ENCODE data around the gene TNNI2. TPM values are rescaled to one million over a fixed set of nuclear protein-coding genes. Genes with fewer than 3 reads are reported as not detected.
A peak's percentile ranks its signal among the peaks of the same experiment; 100 is the strongest.

TNNI2 gene
- total RNA-seq, 1 donor from 2014 or later = not detected

- intact Hi-C loops (cut with micrococcal nuclease) = no loop called here
- DNase-seq (no peak), ATAC-seq (no peak)
Measured at GRCh38 chr11:1854132-1854948, 15.6 kb downstream of the TNNI2 start.

DNA sequence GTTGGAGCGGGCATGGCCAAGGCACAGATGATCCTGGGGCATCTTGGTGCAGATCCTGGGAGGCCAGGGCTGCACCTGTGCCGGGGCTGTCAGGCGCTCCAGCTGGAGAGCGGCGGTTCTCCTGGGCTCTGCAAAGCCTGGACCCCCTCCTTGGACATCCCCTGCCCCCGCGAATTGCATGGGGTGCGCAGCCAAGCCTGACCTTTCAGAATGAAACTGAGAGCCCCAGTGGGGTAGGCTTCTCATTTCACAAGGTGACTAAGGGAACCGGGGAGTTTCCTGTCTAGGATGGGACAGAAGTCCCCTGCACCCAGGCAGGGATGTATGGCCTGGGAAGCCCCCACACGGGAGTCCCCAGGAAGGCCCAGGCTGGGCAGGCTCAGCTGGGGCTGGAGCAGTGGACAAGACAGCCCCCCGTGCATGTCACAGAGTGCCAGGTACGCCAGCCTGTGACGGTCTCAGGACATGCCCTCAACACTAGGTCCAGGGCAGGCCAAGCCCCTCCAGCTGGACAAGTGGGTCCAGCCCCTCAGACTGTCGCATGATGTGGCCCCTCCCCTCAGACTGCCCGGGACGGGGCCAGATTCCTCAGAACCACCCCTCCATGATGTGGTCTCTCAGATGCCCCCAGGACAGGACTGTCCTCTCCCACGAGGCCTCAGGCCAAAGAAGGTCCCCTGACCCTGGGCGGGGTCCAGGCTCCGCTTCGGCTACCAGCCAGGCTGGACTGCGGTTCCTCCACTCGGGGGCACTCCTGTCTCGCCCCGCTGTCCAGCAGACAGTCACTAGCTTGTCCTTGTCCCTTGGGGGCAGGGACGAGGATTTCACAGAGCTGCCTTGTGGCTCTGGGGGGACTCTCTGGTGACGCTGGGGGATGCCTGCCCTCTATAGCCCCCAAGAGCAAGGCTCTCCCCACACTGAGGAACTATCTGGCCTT is 16.4 kb downstream of the TNNI2 start:
- intact Hi-C loops (cut with micrococcal nuclease) = no loop called here
- DNase-seq (no peak), ATAC-seq (no peak)

DNA sequence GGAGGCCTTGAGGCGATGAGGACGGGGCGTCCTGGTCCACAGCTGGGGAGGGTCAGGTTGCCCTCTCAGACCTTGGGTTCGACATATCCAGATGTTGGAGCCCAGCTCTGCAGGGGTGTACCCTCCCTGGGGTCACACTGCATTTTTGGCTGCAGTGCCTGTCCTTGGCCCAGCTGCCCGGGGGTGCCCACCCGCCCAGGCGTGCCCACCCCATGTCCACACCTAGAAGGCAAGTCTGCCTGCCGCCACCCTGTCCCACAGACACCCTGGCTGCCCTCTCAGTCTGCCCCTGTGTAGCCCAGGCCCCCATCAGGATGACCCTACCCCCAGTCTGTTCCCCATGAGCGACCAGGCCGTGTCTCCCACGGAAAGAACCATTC is 17.1 kb downstream of the TNNI2 start:
- ATAC-seq (no peak), DNase-seq (no peak)
- intact Hi-C loops (cut with micrococcal nuclease) = no loop called here

- no peak for ATAC-seq
- intact Hi-C loops (cut with micrococcal nuclease) = no loop called here
Measured at GRCh38 chr11:1856306-1857005, 17.7 kb downstream of the TNNI2 start.

DNA sequence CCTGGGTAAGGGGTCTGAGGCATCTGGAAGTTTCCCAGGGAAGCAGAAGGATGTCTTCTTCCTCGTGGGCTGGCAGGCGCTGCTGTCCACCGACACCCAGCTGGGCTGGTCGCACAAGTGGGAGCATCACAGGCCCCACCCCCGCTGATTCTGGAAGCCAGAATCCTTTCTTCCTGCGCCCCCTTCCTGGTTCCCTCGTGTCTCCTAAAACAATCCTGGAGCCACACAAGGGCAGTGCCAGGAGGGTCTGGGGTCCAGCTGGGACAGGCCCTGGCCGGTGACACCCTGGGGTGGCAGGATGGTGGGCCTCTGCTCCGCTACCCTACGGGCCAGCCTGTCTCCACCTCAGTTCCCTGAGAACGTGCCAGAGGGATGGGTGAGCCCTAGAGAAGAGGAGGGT is 18.3 kb downstream of the TNNI2 start:
- ATAC-seq = no peak
- DNase-seq = peak; percentile 20
- intact Hi-C loops (cut with micrococcal nuclease) = no loop called here

More at GRCh38 chr11:1856306-1857005, 17.7 kb downstream of the TNNI2 start:
- no peak for DNase-seq

GRCh38 chr11:1858154-1858553 is 19.4 kb downstream of the TNNI2 start:
- ATAC-seq = no peak

DNA sequence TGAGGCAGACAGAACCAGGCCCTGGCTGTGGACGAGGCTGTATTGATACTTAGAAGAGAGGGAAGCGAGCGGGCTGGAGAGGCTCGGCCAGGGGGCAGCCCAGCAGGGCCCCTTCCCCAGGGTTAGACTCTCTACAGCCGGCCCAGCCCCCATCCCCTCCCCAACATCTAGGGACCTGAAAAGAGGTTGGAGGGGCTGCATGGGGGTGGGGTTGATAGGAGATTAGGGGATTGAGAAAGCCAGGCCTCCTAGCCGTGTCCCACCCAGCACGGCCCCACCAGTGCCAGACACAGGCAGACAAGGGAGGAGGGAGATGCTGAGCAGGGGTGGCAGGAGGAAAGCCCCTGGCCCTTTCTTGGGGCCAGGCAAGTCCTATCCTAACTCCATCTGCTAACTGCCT is 19.8 kb downstream of the TNNI2 start:
- ATAC-seq = no peak
- no peak for DNase-seq
- intact Hi-C loops (cut with micrococcal nuclease) = no loop called here

More at GRCh38 chr11:1858154-1858553, 19.4 kb downstream of the TNNI2 start:
- DNase-seq = peak; percentile 55
- intact Hi-C loops (cut with micrococcal nuclease) = no loop called here

DNA sequence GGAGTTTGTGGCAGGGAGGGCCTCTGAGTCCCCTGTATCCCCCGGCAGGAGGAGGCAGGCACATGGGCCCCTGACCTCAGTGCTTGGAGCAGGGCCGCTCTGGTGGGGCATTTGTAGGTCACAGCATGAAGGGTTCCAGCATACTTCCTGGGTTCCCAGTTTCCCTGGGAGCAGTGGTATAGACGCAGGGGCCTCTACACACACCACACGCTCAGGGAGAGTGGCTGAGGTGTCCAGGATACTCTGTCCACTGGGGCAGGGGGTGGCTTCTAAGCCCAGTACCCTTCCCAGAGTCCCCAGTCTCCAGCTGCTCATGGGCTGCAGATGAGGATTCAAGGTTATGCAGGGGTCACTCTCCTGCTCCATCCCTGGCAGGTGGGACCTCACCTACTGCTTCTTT is 20.2 kb downstream of the TNNI2 start:
- DNase-seq (no peak), ATAC-seq (no peak)
- intact Hi-C loops (cut with micrococcal nuclease) = no loop called here

GRCh38 chr11:1860108-1860507 is 21.3 kb downstream of the TNNI2 start:
- no peak for ATAC-seq
- intact Hi-C loops (cut with micrococcal nuclease) = no loop called here
- peak; percentile 3 for DNase-seq

- intact Hi-C loops (cut with micrococcal nuclease) = no loop called here
- no peak for DNase-seq
- no peak for ATAC-seq
Measured at GRCh38 chr11:1861435-1862411, 22.9 kb downstream of the TNNI2 start.

- ATAC-seq (no peak), DNase-seq (peak; percentile 36)
- intact Hi-C loops (cut with micrococcal nuclease) = no loop called here
Measured at GRCh38 chr11:1862588-1863351, 24.0 kb downstream of the TNNI2 start.

DNA sequence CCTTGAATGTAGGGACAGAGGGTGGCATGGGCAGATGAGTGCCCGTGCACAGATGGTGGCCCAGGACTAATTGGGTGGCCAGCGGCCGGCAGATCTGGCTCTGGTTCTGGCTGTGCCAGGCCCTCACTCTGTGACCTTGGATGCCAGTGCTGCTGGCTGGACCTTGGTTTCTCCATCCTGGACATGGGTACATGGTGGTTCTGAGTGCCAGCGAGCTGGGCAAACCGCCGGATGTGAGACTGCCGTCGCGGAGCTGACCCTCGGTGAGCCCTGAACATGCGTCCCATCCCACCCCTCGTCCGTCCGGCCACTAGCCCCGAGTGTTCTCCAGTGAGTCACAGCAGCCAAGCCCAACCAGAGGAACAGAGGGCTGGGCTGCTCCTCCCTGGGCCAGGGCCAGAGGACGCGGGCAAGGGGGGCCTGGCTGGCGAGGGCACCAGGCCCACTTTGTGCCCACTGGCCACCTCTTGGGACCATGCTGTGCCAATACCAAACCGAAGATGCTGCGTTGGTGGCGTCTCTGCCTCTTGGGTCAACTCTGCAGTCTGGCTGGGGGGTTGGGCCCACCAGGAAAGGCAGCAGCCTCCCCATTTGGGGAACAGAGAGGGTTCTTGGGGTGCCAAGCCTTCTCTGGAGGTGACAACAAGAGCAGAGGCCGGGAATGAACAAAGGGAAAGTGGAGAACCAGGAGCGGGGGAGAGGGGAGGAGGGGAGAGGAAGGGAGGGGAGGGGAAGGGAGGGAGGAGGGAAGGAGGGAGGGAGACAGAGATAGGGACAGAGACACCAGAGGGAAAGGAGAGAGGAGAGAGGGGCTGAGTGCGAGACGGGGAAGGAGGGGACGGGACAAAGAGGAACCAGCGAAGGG is 24.8 kb downstream of the TNNI2 start:
- intact Hi-C loops (cut with micrococcal nuclease) = no loop called here
- DNase-seq (peak; percentile 92), ATAC-seq (peak; percentile 87)

DNA sequence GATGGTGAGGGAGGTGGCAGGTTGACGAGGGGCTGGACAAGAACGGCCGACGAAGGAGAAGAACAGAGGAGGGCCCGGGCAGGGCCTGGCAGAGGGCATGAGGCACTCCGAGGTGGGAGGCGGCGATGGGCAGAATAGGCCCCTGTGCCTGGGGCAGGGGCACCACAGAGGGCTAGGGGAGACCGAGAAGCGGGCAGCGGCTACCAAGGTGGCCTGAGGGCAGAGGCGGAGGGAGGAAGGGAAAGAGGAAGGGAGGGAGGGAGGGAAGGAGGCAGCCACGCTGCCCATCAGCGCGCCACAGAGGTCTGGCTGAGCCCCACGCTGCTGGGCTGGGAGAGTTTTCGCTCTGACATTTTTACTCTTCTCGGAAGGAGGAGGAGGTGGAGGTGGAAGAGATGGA is 25.4 kb downstream of the TNNI2 start:
- intact Hi-C loops (cut with micrococcal nuclease) = no loop called here
- DNase-seq = peak; percentile 39
- peak; percentile 5 for ATAC-seq

DNA sequence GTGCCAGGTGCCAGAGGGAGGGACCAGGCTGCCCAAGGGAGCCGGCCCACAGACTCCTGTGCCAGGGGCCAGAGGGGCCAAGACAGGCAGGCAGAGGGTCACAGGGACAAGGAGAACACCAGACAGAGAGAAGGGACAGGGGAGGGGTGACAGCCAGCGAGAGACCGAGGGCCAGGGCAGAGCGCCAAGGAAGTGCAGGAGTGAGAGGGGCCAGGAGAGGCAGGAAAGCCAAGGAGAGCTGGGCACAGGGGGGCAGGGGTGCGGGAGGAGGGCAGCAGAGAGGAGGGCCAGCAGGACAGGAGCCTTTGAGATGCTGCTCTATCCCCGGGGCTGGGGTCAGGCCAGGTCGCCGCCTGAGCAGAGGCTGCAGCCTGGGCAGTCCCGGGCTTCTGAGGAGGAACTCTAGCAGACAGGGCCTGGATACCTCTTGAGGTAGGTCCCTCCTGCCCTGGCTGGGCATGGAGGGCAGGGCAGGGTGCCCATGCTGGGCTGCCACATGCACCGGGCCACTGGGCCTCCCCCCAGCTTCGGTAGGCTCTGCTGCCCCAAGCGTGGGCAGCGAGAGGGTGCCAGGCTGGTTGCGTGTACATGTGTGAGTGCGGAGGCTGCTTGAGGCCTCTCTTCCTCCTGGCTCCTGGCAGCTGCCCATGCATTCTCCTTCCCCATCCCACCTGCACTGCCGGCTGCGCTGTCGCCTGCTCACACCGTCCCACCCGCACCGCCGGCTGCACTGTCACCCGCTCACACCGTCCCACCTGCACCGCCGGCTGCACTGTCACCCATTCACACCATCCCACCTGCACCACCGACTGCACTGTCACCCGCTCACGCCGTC is 26.3 kb downstream of the TNNI2 start:
- ATAC-seq = peak; percentile 8
- intact Hi-C loops (cut with micrococcal nuclease) = no loop called here
- DNase-seq = peak; percentile 60

- peak; percentile 29 for DNase-seq
- ATAC-seq = no peak
- intact Hi-C loops (cut with micrococcal nuclease) = no loop called here
Measured at GRCh38 chr11:1866226-1866625, 27.4 kb downstream of the TNNI2 start.

GRCh38 chr11:1866776-1867175 is 28.0 kb downstream of the TNNI2 start:
- DNase-seq (peak; percentile 24), ATAC-seq (no peak)
- intact Hi-C loops (cut with micrococcal nuclease) = no loop called here

Measured in left ventricle myocardium superior (tissue), 1 donor.